MM.1S (cell line): ENCODE results near the gene ALDH8A1.

ENCODE experiments used
- EZH2 ChIP-seq: fragments of 300-600 bp; sonication (generic); optimal IDR thresholded peaks from 2 replicates; pipeline ENCODE3; 2017; ENCODE audit warnings: low read depth, mild to moderate bottlenecking, antibody characterized with exemption, low read length, mixed read lengths
- EZH2phosphoT487 ChIP-seq: fragments of 300-600 bp; sonication (generic); IDR thresholded peaks from 2 replicates; pipeline ENCODE4 v1.6.1; 2018; ENCODE audit warnings: antibody characterized with exemption, low read length
- TF ChIP-seq, protein P1 (sequence below): fragments of 300-600 bp; sonication (generic); IDR thresholded peaks from 2 replicates; pipeline ENCODE4 v1.5.1; 2016; ENCODE audit warnings: antibody characterized with exemption, low read length, mixed read lengths

- TF ChIP-seq, protein P1, sequence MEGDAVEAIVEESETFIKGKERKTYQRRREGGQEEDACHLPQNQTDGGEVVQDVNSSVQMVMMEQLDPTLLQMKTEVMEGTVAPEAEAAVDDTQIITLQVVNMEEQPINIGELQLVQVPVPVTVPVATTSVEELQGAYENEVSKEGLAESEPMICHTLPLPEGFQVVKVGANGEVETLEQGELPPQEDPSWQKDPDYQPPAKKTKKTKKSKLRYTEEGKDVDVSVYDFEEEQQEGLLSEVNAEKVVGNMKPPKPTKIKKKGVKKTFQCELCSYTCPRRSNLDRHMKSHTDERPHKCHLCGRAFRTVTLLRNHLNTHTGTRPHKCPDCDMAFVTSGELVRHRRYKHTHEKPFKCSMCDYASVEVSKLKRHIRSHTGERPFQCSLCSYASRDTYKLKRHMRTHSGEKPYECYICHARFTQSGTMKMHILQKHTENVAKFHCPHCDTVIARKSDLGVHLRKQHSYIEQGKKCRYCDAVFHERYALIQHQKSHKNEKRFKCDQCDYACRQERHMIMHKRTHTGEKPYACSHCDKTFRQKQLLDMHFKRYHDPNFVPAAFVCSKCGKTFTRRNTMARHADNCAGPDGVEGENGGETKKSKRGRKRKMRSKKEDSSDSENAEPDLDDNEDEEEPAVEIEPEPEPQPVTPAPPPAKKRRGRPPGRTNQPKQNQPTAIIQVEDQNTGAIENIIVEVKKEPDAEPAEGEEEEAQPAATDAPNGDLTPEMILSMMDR, result no peak
- TF ChIP-seq EZH2 (no peak), EZH2phosphoT487 (no peak)
These were observed 11.0 kb downstream of the ALDH8A1 start for GRCh38 chr6:134938896-134939295.
